Measurements from ENCODE around the gene B4GALT6.

DNA sequence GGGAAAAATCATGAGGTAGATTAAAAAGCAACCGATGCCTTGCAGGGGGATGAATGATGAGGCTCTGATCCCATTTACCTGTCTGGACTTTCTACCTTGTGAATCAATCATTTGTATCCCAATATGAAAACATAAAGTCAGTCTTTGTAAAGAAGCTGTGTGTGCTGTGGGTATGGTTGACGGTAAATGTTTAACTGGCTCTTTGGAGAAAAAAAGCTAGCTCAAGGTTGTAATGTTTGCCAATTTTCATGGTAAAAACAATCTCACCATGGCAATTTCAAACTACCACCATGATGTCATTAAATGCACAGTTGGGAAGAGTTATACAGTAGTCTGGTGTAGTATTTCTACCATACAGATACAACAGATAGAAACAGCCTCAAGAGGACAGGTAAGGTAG lies 78.1 kb downstream of the B4GALT6 start:
- TF ChIP-seq, protein P1, sequence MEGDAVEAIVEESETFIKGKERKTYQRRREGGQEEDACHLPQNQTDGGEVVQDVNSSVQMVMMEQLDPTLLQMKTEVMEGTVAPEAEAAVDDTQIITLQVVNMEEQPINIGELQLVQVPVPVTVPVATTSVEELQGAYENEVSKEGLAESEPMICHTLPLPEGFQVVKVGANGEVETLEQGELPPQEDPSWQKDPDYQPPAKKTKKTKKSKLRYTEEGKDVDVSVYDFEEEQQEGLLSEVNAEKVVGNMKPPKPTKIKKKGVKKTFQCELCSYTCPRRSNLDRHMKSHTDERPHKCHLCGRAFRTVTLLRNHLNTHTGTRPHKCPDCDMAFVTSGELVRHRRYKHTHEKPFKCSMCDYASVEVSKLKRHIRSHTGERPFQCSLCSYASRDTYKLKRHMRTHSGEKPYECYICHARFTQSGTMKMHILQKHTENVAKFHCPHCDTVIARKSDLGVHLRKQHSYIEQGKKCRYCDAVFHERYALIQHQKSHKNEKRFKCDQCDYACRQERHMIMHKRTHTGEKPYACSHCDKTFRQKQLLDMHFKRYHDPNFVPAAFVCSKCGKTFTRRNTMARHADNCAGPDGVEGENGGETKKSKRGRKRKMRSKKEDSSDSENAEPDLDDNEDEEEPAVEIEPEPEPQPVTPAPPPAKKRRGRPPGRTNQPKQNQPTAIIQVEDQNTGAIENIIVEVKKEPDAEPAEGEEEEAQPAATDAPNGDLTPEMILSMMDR (IDR thresholded peaks at IDR 0.05), result no peak
- TF ChIP-seq POLR2A (IDR thresholded peaks at IDR 0.05), result no peak
- TF ChIP-seq EP300 (IDR thresholded peaks at IDR 0.05), result no peak
- TF ChIP-seq POLR2AphosphoS5 (IDR thresholded peaks at IDR 0.05), result no peak

Data from upper lobe of left lung (tissue), 4 donors.